Stimulated activated CD8-positive, alpha-beta memory T cell treated with anti-CD3 and anti-CD28 coated beads, Interleukin-4, amount 100 ng/mL, for 4 hours (primary cell): Measurements from ENCODE around the gene SETBP1.

Experiments used
- DNase-seq, 2 donors: peaks; one replicate each; pipeline ENCODE4 v3.0.0-alpha.2; 2020; ENCODE audit warnings: low read depth in 2 of 2, low spot score in 1 of 2

Gene SETBP1

DNA sequence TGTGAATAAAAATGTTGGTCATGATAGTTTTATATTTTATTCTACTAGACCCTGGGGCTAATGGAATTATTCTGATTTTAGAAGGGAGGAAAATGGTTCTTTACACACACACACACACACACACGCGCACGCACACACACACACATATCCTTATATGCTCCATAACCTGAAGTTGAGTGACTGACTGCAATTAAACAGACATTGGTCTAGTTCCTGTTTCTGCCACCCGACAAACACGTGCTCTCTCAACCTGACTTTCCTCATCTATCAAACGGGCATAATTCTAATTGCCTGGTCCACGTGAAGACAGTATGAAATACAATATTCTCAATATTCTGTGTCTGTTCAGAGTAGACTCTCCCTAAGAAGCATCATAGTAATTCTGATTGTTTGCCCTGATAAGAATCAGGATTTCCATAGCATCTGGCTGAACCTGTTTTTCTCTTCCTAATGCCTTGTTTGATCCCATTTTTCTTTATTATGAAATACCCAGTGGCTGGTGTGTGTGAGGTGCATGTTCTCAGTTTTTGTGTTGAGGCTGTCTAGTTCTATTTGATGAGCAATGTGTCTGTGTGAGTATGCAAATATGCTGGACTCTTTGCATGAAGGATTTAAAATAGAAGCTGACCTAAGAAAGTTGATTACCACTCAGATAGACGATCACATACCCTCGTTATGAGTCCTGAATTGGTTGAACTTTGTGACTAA, 51.0 kb downstream of the SETBP1 start:
- DNase-seq: no peak

DNA sequence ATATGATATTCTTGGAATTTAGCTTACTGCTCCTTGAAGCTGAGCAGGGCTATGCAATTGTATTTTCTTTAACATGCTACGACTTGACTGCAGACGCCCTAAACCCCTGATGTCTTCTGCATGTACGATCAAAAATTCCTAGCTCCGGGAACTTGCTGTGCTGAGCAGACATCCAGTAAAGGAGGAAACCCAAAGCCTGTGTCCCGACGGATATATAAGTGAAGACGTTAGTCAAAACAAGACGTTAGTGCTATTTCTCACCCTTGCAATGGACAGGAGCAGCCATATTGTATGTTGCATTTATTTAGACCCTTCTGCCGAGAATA, 51.5 kb downstream of the SETBP1 start:
- no peak for DNase-seq

DNA sequence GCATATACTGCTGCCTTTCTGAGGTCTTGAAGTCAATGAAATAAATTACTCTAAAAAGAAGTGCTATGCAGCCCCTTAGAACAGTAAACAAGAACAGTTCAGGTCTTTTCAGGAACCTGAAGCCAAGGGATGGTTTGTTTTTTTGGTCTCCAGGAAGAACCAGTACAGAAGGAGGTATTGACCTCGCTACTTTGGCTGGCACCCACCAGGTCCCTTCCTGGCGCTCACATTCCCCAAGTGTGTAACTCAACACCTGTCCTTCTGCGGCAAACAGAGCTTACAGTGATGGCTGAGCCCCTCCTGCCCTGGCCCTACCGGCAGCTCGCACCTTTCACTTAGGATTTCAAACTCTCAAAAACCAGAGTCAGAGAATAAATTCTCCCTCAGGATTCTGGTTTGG, 51.9 kb downstream of the SETBP1 start:
- no peak for DNase-seq

DNA sequence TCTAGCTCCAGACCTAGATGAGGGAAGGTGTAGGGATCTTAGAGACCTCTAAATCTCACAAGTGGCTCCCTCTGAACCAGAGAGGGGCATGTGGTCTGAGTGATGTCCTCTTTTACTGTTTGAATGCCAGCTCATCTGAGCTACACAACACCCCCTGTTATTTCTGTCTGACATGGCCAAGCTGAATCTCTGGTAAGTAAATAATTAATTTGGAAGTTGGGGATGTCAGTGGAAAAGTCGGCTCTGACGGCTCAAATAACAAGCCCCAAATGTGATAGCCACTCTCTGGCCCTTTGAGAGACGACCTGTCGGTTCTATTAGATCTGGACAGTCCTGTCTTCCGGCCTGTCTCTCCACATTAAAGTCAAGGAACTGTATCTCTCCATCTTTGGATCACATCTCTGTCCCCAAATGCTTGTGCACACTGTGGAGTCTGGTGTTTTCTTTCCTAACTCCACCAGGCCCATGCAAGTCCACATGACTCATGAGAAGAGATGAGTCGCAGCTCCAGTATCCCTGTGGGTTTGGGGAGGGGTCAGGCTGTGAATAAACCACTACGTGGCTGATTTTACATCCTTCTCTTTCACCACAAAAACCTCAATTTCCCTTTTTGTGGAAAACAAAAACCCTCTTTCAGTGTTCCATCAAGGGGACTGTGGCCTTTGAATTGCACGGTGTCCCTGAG, 52.5 kb downstream of the SETBP1 start:
- no peak for DNase-seq

DNA sequence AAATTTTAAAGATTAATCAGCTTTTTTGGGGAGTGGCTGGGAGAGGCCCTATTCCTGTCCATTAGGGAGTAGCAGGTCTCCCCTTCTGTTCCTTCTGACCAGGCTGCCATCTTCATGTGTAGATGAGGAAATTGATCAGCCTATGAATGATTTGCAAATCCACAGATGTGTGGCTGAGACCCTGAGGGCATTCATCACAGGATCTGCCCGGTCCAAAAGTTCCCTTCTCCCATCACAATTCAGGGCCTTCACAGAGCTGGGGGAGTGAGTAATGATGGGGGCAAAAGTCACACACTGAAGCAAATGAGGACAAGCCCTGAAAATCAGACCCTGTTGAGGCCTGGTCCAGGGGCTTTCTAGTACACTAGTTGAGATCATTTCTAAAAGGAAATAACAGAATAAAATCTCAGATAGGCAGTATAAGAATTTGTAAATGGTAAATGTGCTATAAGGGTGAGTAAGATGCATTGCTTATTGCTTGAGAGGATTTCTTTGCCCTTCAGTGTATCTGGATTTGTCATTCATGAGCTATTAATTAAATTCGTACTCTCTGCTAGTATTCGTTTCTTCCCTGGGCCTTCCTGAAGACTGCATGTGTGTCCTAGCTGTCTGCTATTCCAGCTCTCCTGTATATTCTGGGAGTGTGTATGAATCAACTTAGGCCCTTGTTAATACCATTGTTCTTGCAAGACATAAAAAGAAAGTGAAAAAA, 53.2 kb downstream of the SETBP1 start:
- DNase-seq: no peak

DNA sequence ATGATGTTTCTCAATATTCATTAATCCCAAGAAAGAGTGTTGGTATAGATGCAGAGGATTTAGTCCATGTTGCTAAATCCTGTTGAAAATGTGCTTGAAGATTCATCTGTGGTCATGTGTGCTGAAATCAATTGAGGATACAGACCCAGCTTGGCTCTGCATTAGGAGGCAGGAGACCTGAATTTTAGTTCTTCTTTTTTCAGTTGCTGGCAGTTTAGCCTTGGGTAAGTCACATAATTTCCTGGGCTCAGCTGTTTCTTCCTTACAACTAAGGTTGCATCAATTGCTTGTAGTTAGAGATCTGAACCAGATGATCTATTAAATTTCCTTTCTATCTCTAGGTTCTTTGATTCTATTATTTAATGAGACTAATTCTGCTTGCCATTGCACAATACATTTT, 54.4 kb downstream of the SETBP1 start:
- DNase-seq: no peak

DNA sequence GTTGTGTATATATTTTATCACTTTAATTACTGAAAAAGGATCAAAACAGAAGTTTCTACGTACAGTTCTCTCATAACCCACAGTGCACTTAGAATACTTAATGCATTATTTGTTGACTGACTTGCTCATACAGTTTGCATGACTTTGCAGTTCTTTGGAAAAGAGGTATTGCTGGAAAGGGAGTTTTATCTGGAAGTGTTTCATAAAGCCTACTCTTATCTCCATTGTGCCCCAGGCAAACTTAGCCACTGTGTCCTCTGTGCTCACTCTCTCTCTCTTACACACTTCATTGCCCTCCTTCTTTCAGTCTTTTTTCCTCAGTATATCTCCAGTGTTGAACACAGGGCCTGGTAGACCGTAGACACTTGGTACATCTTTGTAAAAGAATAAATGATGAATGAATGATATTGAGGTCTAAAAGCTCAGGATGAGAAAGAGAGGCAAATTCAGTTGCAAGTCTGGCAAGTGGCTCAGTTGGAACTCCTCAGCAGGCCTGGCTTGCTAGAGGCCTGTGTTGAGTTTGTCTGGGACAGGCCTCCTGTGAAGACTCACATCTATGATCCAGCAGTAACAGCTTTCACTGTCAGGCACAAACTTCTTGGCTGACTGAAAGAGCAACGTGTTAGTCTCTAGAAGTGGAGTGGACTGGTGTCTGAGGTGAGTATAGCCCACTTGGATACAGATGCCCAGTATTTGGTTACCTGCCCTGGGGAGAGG, 56.1 kb downstream of the SETBP1 start:
- DNase-seq: no peak

DNA sequence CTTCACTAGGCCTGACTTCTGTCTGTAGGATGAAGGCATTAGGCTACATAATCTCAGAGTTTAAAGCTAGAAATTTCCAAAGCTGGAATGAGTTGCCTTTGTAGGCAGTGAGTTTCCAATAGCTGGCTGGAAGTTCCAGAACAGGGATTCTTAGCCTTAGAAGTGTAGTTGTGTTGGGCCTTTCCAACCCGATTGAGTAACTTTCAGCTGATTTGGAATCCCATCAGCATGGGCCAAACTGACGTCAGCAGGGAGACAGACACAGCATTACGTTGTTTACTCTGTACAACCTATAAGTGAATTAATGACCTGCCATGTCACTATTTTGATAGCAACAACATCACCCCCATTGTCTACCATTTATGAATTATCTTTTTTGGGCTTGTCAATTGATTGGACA, 56.9 kb downstream of the SETBP1 start:
- no peak for DNase-seq

DNA sequence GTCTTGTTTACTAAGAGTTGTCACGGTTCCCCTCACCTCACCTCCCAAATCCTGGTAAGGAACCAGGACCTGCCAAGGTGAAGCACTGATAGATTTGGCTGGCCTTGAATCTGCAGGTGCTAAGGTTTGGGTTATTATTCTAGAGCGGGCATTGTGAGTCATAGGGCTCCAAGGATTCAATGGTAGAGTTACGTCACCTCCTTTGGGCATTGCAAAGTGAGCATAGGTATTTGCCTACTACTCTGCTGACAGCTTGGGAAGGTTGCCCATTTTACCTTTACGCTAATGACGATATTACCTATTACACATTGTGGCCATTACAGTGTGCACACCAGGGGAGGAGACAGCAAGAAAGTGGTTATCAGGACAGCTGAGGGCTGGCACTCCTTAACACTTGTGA, 59.3 kb downstream of the SETBP1 start:
- no peak for DNase-seq

DNA sequence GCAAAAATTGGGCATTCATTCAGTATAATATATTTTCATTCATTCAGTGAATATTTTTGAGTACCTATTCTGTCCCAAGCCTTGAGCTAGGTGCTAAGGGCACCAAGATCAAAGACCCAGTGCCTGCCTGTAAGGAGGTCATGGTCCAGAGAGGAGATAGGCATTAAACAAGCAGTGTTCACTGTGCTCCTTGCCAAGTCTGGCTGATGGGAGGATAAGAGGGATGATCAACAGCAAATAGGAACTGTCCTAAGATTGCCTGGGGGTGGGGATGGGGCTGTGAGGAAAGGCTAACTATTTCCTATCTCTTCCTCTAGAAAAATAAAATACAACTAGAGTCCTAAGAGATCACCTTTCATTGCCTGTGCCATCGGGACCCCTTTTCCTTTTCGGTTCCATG, 60.4 kb downstream of the SETBP1 start:
- DNase-seq: no peak

DNA sequence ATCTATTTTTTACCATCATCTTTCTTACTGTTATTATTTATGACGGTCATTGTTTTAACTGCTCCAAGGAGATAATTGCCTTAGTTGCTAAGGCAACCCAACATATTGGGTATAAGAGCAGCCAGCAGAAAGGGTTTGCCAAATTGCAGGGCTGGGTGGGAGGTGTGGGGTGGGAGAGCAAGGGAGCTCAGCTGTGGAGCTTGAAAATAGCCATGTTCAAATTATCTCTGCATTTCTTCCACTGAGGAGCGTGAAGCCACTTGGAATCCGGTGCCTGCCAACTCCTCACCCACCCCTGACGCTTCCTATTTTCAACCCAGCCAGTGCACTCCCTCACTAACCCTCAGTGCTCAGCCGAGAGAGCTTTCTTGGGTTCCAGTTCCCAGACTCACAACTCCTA, 60.8 kb downstream of the SETBP1 start:
- no peak for DNase-seq

DNA sequence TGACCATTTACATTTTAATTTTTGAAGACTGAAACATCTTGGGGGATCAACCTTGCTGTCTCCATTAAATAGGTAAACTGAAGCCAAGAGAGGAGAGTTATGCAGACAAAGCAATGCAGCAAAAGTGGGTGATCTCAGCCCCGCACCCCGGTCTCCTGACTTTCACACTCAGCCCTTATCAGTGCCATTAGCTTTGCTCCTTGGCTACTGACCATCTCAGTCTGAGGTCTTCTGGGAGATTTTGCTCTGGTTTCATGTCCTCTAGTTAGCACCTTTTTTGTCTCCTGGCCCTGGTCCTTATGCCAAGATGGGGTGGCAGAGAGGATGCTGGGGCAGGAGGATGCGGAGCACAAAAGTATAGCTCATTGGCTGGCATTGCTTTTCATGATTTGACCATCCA, 61.4 kb downstream of the SETBP1 start:
- no peak for DNase-seq

DNA sequence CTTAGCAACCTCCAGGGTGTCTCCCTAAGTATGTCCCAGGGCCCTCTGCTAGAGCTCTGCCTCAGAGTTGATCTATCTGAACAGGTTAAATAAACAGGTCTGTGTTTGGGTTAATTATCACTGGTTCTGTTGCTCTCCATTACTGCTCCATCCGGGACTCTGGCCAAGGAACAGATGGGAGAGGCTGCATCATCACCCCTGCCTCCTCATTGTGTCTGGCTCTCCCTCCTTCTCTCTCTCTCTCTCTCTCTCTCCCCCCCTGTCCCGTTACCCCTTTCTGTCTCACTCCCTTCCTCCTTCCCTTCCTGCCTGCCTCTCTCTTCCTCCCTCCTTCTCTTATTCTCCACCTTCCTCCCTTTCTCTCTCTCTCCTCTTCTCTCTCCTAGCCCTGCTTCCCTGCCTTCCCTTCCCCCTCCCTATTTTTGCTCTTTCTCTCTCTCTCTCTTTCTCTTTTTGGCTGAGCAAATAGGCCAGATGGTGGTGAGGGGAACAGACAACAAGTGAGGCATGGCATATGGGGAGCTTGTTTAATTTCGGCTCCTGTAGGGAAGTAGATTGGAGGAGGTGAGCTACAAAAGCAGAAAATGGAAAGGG, 62.1 kb downstream of the SETBP1 start:
- DNase-seq: no peak

DNA sequence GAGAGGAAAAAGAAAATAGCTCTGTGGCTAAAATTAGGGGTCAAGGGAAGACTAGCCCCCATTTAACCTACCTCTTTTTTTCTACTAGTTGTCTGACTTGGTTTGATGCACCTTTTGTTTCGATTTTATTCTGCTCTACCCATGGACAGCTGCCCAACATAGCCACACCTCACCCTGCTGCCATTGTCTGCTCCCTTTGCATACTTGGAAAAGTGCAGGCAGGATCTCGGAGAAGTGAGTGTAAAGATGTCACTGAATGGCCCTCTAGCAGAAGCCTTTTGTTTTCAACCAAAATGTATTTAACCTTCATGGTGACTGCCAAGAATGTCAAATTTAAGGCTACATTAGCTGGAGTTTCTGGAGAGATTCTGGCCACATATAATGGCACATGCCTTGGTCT, 62.9 kb downstream of the SETBP1 start:
- DNase-seq: no peak

DNA sequence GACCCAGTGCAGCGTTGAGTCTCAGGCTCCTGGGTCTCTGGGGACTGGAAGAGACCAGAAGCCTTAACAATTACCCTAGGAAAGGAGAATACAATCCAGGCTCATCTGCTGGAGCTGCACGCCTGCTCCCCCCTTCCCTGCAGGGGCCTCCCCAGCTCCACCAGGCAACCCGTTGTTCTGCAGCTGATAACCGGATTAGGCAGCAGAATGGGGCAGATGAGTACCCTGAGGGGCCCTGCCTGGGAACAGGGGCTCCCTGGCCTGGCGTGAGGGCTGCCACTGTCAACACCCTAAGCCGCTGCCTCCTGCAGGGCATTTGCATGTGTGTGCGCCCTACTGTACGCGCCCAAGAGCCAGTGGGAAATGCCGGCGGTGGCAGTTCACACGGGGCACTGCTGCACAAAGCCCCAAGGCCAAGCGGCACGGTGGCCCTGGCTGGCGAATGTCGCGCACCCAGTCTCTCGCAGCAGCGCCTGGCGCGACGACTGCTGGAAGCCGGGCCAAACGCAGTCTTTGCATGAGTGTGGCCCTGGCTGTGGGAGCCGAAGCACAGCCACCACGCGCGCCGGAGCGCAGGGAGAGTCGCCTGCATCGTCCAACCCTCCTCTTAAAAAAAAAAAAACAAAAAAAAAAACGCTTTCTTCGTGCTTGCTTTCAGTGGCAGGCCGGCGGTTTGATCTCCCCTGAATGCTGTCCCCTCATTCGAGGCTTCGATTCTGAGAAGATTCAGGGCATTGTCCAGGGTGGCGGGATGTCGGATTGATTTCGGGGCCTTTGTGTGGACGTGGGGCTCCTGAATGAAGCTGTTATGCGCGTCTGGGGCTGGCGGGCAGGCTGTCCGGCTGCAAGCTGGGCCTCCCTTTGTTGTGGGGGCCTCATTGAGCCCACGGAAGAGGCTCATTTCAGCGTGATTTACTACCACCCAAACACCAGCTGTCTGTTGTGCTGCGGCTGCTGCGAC, 63.8 kb downstream of the SETBP1 start:
- no peak for DNase-seq

DNA sequence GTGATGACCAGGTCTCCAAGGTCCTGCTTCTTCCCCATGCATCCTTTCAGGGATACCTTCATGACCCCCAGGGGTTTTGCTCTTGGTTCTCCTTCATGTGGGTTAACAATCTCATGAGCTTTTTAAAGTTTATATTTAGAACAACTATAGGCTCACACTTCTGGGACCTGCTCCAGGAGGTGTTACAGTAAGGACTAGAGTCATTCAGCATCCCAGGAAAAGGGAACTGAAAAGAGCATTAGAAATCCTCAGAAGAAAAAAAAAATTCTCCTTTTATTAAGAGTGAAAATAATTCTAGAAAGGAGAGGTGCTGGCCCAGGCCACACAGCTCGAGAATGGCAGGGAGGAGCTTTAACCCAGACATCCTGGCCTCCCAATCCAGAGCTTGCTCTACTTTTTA, 66.5 kb downstream of the SETBP1 start:
- DNase-seq: no peak

DNA sequence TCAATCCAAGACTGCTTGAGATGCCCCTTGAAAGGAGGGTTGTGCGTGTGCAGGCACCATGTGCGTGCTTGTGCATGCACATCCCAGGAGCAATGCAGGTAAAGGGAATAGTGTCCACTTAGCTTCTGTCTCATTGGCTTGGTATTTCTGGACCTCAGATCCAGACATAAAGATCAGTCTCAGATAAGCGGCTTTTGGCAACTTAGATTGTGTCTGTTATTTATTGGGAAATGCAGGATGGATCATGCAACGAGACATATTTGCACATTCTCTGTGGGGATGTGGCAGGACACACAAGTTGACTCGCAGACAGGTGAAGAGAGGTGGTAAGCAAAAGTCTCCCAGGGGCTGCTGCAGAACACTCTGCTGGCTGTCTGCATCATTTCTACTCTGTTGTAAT, 67.9 kb downstream of the SETBP1 start:
- no peak for DNase-seq

DNA sequence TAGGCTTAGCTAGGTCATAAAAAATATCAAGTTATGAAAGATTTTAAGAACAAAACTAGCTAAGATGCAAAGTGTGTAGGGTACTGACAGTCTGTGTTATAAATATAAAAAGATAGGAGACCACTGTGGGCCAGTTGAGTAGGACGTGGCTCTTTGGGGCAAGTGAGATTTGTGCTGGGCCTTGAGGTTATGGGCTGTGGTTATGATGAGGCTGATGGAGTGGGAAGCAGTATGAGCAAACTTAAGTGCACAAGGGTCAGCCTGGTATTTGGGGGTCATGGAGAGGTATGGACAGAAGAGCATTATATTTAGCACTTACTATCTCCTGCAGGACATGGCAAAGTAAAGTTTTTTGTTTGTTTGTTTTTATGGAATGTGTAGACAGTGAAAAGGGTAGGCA, 70.1 kb downstream of the SETBP1 start:
- DNase-seq: no peak

DNA sequence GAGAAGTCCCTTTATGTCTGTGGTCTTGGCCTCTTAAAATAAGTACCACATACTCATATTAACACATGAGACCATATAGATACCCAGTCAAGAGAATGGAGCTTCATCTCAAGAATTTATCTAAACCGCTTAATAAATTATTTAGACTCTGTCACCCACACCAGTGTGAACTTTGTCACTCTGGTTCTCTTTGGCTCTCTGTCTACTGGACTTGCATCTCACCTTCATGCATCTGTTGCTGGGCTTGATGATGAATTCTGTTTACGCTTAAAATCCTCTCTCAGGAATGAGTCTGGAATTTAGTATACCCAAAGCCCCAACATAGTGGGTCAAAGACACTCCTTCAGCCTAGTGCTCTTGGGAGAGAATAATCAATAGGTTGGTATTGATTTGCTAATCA, 73.9 kb downstream of the SETBP1 start:
- no peak for DNase-seq

DNA sequence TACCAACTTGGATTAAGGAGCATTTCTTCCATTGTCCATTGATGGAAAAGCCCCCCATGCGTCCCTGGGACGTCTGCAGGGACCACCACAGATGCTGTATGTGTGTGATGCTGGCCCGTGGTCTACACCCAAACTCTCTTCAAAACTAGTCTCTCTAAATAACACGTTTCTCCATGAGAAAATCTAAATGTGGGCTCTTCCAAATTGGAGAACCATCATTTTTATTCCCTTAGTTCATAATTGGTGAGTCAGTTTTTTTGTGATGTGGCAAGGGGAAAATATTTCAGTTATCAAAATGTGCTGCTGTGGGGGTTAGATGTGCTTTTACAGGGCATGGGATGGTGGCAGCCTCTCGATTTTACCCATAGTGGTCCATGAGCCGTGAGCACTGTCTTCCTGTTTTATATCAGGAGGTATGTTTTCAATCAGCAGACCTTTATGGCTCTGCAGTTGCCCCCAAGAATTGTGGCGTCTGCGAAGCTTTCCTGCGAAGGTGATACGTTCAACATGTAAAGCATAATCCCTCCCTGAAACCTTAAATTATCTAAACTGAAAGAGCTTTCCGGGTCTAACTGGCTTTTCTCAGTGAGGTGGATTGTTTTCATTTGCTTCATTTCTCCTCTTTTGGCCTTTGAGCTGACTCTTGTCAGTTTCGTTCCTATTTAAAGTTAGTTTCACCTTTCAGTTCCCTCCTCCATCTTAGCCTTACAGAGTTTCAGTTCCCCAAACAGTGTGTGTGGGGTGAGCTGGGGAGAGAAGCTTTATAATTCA, 78.4 kb downstream of the SETBP1 start:
- DNase-seq: no peak
